ENCODE results near the gene CNIH3. TPM values are rescaled to one million over a fixed set of nuclear protein-coding genes. Genes with fewer than 3 reads are reported as not detected.

Gene CNIH3
- total RNA-seq, 1 experiment from 2014 or later: 3.7 TPM

GRCh38 chr1:224689374-224689773 is 73.3 kb downstream of the CNIH3 start:
- no TSS peak for BruUV-seq (replicated peaks)
- Histone ChIP-seq H3K27me3 (ENCODE audit: control insufficient read depth, insufficient read depth, low read length) (no peaks in the 10 kb centered on the region), H3K27ac (ENCODE audit: low read length) (no peak overlapping the region), H3K4me3 (ENCODE audit: low read depth in 2 of 2, low read length in 2 of 2) (no peak overlapping the region), H3K9me3 (ENCODE audit: control insufficient read depth, insufficient read depth, low read depth, low read length) (no peaks in the 10 kb centered on the region), H3K4me1 (ENCODE audit: control insufficient read depth, insufficient read depth, low read length) (no peaks in the 10 kb centered on the region), H3K36me3 (ENCODE audit: control insufficient read depth, insufficient read depth, low read length) (no peaks in the 10 kb centered on the region)
- CTCF ChIA-PET: no interaction called here
- DNase-seq (ENCODE audit: low read depth, low spot score) (no peak), ATAC-seq (no peak)
- TF ChIP-seq SIN3A (IDR thresholded peaks at IDR 0.05; ENCODE audit: borderline replicate concordance, insufficient read depth, low read depth, low read length): no peak
- in situ Hi-C loops (cut with HindIII; ENCODE audit: low pct_unique_long_range_greater_than_20kb, low sequenced_read_pairs) (no loop called here), intact Hi-C loops (cut with micrococcal nuclease; ENCODE audit: unreplicated experiment) (no loop called here)
- POLR2A ChIA-PET: no interaction called here

GRCh38 chr1:224690576-224690975 is 74.5 kb downstream of the CNIH3 start:
- no peaks in the 10 kb centered on the region for H3K27me3 ChIP-seq (ENCODE audit: control insufficient read depth, insufficient read depth, low read length)
- intact Hi-C loops (cut with micrococcal nuclease; ENCODE audit: unreplicated experiment) (no loop called here), in situ Hi-C loops (cut with HindIII; ENCODE audit: low pct_unique_long_range_greater_than_20kb, low sequenced_read_pairs) (no loop called here)
- no peak for ATAC-seq
- no TSS peak for BruUV-seq (replicated peaks)
- POLR2A ChIA-PET: no interaction called here
- H3K9me3 ChIP-seq (ENCODE audit: control insufficient read depth, insufficient read depth, low read depth, low read length): no peaks in the 10 kb centered on the region
- no peak overlapping the region for H3K4me3 ChIP-seq (ENCODE audit: low read depth in 2 of 2, low read length in 2 of 2)
- no peak for DNase-seq (ENCODE audit: low read depth, low spot score)
- no peak for TF ChIP-seq POLR2AphosphoS5 (IDR thresholded peaks at IDR 0.05; ENCODE audit: low read depth, low read length)
- TF ChIP-seq TCF7L2 (IDR thresholded peaks at IDR 0.05; ENCODE audit: low read depth, low read length): no peak
- TF ChIP-seq, protein P1, sequence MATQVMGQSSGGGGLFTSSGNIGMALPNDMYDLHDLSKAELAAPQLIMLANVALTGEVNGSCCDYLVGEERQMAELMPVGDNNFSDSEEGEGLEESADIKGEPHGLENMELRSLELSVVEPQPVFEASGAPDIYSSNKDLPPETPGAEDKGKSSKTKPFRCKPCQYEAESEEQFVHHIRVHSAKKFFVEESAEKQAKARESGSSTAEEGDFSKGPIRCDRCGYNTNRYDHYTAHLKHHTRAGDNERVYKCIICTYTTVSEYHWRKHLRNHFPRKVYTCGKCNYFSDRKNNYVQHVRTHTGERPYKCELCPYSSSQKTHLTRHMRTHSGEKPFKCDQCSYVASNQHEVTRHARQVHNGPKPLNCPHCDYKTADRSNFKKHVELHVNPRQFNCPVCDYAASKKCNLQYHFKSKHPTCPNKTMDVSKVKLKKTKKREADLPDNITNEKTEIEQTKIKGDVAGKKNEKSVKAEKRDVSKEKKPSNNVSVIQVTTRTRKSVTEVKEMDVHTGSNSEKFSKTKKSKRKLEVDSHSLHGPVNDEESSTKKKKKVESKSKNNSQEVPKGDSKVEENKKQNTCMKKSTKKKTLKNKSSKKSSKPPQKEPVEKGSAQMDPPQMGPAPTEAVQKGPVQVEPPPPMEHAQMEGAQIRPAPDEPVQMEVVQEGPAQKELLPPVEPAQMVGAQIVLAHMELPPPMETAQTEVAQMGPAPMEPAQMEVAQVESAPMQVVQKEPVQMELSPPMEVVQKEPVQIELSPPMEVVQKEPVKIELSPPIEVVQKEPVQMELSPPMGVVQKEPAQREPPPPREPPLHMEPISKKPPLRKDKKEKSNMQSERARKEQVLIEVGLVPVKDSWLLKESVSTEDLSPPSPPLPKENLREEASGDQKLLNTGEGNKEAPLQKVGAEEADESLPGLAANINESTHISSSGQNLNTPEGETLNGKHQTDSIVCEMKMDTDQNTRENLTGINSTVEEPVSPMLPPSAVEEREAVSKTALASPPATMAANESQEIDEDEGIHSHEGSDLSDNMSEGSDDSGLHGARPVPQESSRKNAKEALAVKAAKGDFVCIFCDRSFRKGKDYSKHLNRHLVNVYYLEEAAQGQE (IDR thresholded peaks at IDR 0.05; ENCODE audit: insufficient read depth in 1 of 2, low read depth in 2 of 2, low read length in 1 of 2): no peak
- TF ChIP-seq, protein P2, sequence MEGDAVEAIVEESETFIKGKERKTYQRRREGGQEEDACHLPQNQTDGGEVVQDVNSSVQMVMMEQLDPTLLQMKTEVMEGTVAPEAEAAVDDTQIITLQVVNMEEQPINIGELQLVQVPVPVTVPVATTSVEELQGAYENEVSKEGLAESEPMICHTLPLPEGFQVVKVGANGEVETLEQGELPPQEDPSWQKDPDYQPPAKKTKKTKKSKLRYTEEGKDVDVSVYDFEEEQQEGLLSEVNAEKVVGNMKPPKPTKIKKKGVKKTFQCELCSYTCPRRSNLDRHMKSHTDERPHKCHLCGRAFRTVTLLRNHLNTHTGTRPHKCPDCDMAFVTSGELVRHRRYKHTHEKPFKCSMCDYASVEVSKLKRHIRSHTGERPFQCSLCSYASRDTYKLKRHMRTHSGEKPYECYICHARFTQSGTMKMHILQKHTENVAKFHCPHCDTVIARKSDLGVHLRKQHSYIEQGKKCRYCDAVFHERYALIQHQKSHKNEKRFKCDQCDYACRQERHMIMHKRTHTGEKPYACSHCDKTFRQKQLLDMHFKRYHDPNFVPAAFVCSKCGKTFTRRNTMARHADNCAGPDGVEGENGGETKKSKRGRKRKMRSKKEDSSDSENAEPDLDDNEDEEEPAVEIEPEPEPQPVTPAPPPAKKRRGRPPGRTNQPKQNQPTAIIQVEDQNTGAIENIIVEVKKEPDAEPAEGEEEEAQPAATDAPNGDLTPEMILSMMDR (IDR thresholded peaks at IDR 0.05): no peak
- TF ChIP-seq SIN3A (IDR thresholded peaks at IDR 0.05; ENCODE audit: borderline replicate concordance, insufficient read depth, low read depth, low read length): no peak
- H3K27ac ChIP-seq (ENCODE audit: low read length): no peak overlapping the region
- H3K36me3 ChIP-seq (ENCODE audit: control insufficient read depth, insufficient read depth, low read length): no peaks in the 10 kb centered on the region
- CTCF ChIA-PET: no interaction called here
- H3K4me1 ChIP-seq (ENCODE audit: control insufficient read depth, insufficient read depth, low read length): no peaks in the 10 kb centered on the region

DNA sequence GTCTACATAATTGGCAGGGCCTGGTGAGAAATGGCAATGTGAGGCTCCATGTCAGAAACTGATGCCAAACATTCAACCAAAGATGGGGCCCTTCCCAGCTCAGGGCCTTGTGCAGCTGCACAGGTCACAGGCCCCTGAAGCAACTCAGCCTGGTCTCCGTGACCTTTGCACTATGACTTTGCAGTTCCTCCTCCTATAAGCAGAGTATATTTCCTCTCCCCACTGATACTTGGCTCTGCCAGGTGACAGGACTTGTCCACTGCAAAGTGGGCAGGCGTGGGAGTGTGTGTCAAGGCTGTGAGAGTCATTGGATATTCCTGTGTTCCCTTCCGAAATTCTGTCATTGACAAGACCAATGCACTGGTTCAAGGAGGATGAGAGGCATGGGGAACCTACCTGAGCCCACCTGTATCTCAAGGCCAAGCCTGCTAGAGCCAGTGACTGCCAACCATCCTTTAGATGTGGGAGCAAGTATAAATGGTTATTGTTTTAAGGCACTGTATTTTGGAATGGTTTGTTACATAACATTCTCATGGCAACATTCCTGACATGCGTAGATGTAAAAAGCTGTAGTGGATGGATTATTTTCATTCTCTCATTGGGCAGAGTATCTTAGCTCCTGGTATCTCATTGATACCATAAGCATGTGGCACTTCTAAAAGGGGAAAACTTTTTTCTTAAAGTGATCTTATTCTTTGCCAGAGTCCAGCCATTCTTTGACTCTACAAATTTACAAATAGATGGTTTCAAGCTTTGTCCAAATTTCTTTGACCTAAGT is 75.2 kb downstream of the CNIH3 start:
- H3K4me3 ChIP-seq (ENCODE audit: low read depth in 2 of 2, low read length in 2 of 2): no peak overlapping the region
- in situ Hi-C loops (cut with HindIII; ENCODE audit: low pct_unique_long_range_greater_than_20kb, low sequenced_read_pairs) (no loop called here), intact Hi-C loops (cut with micrococcal nuclease; ENCODE audit: unreplicated experiment) (no loop called here)
- no peaks in the 10 kb centered on the region for H3K4me1 ChIP-seq (ENCODE audit: control insufficient read depth, insufficient read depth, low read length)
- H3K27ac ChIP-seq (ENCODE audit: low read length): no peak overlapping the region
- no peaks in the 10 kb centered on the region for H3K36me3 ChIP-seq (ENCODE audit: control insufficient read depth, insufficient read depth, low read length)
- TF ChIP-seq TCF7L2 (IDR thresholded peaks at IDR 0.05; ENCODE audit: low read depth, low read length) (no peak), POLR2AphosphoS5 (IDR thresholded peaks at IDR 0.05; ENCODE audit: low read depth, low read length) (no peak), SIN3A (IDR thresholded peaks at IDR 0.05; ENCODE audit: borderline replicate concordance, insufficient read depth, low read depth, low read length) (no peak)
- TF ChIP-seq, protein P1 (IDR thresholded peaks at IDR 0.05; ENCODE audit: insufficient read depth in 1 of 2, low read depth in 2 of 2, low read length in 1 of 2): no peak
- TF ChIP-seq, protein P2 (IDR thresholded peaks at IDR 0.05): no peak
- ChIA-PET CTCF (no interaction called here), POLR2A (no interaction called here)
- H3K27me3 ChIP-seq (ENCODE audit: control insufficient read depth, insufficient read depth, low read length): no peaks in the 10 kb centered on the region
- no peaks in the 10 kb centered on the region for H3K9me3 ChIP-seq (ENCODE audit: control insufficient read depth, insufficient read depth, low read depth, low read length)
- ATAC-seq: no peak
- no peak for DNase-seq (ENCODE audit: low read depth, low spot score)
- no TSS peak for BruUV-seq (replicated peaks)
